PC-3 (cell line): ENCODE data around the gene SLCO3A1. TPM values are rescaled to one million over a fixed set of nuclear protein-coding genes. Genes with fewer than 3 reads are reported as not detected.

Experiments
- ATAC-seq: fragments of 200-7000 bp; cut with Tn5 transposase; 2 replicates; pipeline ENCODE4 v1.9.1; 2020; ENCODE audit warnings: mild to moderate bottlenecking, moderate library complexity
- BruUV-seq: library from RNA; stranded (reverse); fragments of 400-500 nt; replicated peaks from 2 replicates; lab custom pipeline; 2021; lab: Mats Ljungman, UMichigan
- CTCF ChIA-PET: fragments of 300-600 bp; sonication (Branson Sonifier 250); formaldehyde crosslinking; loops from one replicate; lab custom pipeline; 2022; ENCODE audit warnings: antibody characterized with exemption; lab: Charles Lee
- POLR2A ChIA-PET: fragments of 300-600 bp; sonication (Branson Sonifier 250); formaldehyde crosslinking; loops from one replicate; lab custom pipeline; 2022; ENCODE audit warnings: antibody characterized with exemption; ENCODE audit not compliant: unreplicated experiment; lab: Charles Lee
- DNase-seq: peaks from one replicate; pipeline ENCODE4 v3.0.0-alpha.2; 2015
- H2AFZ ChIP-seq: fragments of 300-600 bp; sonication (generic); 2 replicates; pipeline ENCODE4 v1.6.0; 2016; ENCODE audit warnings: antibody characterized with exemption, low read length
- H3F3A ChIP-seq: fragments of 300-600 bp; sonication (generic); one replicate; pipeline ENCODE4 v1.6.0; 2017; ENCODE audit warnings: antibody characterized with exemption, low read length, control low read depth, mild to moderate bottlenecking; ENCODE audit not compliant: unreplicated experiment
- H3K27ac ChIP-seq: fragments of 300-600 bp; sonication (generic); 2 replicates; pipeline ENCODE4 v1.5.1; 2016; ENCODE audit warnings: mild to moderate bottlenecking, low read length
- H3K27me3 ChIP-seq: fragments of 300-600 bp; sonication (generic); 2 replicates; pipeline ENCODE4 v1.6.1; 2016; ENCODE audit warnings: low read length, mixed read lengths
- H3K36me3 ChIP-seq: fragments of 300-600 bp; sonication (generic); 2 replicates; pipeline ENCODE4 v1.6.1; 2016; ENCODE audit warnings: low read depth, mixed run types, low read length, mixed read lengths
- H3K4me1 ChIP-seq: fragments of 300-600 bp; sonication (generic); 2 replicates; pipeline ENCODE4 v1.5.1; 2016; ENCODE audit warnings: low read length; ENCODE audit not compliant: insufficient read depth
- H3K4me2 ChIP-seq: fragments of 300-600 bp; sonication (generic); 2 replicates; pipeline ENCODE4 v1.6.0; 2016; ENCODE audit warnings: low read length
- H3K4me3 ChIP-seq: fragments of 300-600 bp; sonication (generic); 2 replicates; pipeline ENCODE4 v1.5.1; 2016; ENCODE audit warnings: mild to moderate bottlenecking, low read length, mixed read lengths
- H3K79me2 ChIP-seq: fragments of 300-600 bp; sonication (generic); 2 replicates; pipeline ENCODE4 v1.6.1; 2017; ENCODE audit warnings: low read length, mixed read lengths
- H3K9ac ChIP-seq: fragments of 300-600 bp; sonication (generic); 2 replicates; pipeline ENCODE4 v1.6.0; 2016; ENCODE audit warnings: mild to moderate bottlenecking, low read length
- H3K9me2 ChIP-seq: fragments of 300-600 bp; sonication (generic); replicated peaks from 2 replicates; pipeline ENCODE4 v1.6.1; 2016; ENCODE audit warnings: mixed run types, low read length, mixed read lengths
- H3K9me3 ChIP-seq: fragments of 300-600 bp; sonication (generic); 2 replicates; pipeline ENCODE4 v1.6.1; 2016; ENCODE audit warnings: low read length, mixed read lengths
- H4K20me1 ChIP-seq: fragments of 300-600 bp; sonication (generic); 2 replicates; pipeline ENCODE4 v1.6.1; 2016; ENCODE audit warnings: low read length, mixed read lengths
- EZH2 ChIP-seq: fragments of 300-600 bp; sonication (generic); IDR thresholded peaks from one replicate; pipeline ENCODE4 v1.6.1; 2017; ENCODE audit warnings: antibody characterized with exemption, mild to moderate bottlenecking, low read length; ENCODE audit not compliant: unreplicated experiment
- EZH2phosphoT487 ChIP-seq: fragments of 300-600 bp; sonication (generic); IDR thresholded peaks from 2 replicates; pipeline ENCODE4 v1.6.1; 2018; ENCODE audit warnings: mild to moderate bottlenecking, antibody characterized with exemption, low read length, borderline replicate concordance
- intact Hi-C: fragments of 100-400 bp; cut with micrococcal nuclease; formaldehyde crosslinking; loops from 2 replicates; pipeline ENCODE4 v1.9.0; 2023
- total RNA-seq: library from RNA; depleted of rRNA; stranded (reverse); fragments of >200 nt; gene quantifications from 2 replicates; pipeline ENCODE4 v1.2.3, GENCODE V29; 2014
- TF ChIP-seq, protein P1 (sequence below): fragments of 300-600 bp; sonication (generic); conservative IDR thresholded peaks from 2 replicates; pipeline ENCODE4 v1.5.1; 2017; ENCODE audit warnings: antibody characterized with exemption, low read depth, mild to moderate bottlenecking, low read length

SLCO3A1 gene
- total RNA-seq, 1 experiment from 2014 or later: 0.07 TPM

DNA sequence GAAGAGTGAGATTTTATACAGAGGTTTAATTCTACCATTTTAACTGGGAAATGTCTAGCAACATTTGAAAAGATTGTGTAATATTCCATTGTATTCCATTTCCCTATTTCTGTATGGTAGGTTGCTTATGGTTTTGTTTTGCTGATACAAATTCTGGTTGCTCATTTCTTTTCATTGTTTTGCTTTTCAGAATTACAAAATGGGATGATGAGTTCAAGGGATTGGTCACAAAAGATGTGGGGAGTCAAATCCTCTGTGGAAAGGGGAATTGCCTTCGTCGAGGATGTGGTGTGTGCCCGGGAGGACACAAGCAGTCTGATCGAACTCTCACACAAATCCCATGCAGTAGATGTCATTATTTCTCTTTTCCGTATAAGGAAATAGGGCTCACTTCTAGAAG, 18.3 kb downstream of the SLCO3A1 start:
- TF ChIP-seq, protein P1, sequence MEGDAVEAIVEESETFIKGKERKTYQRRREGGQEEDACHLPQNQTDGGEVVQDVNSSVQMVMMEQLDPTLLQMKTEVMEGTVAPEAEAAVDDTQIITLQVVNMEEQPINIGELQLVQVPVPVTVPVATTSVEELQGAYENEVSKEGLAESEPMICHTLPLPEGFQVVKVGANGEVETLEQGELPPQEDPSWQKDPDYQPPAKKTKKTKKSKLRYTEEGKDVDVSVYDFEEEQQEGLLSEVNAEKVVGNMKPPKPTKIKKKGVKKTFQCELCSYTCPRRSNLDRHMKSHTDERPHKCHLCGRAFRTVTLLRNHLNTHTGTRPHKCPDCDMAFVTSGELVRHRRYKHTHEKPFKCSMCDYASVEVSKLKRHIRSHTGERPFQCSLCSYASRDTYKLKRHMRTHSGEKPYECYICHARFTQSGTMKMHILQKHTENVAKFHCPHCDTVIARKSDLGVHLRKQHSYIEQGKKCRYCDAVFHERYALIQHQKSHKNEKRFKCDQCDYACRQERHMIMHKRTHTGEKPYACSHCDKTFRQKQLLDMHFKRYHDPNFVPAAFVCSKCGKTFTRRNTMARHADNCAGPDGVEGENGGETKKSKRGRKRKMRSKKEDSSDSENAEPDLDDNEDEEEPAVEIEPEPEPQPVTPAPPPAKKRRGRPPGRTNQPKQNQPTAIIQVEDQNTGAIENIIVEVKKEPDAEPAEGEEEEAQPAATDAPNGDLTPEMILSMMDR: no peak
- TF ChIP-seq EZH2: no peak
- no peak for TF ChIP-seq EZH2phosphoT487
- Histone ChIP-seq H3K4me2 (no peak overlapping the region), H3K27ac (no peak overlapping the region), H3K4me1 (peaks cover 17% of the 10 kb centered on the region), H3K36me3 (no peaks in the 10 kb centered on the region), H3K27me3 (no peaks in the 10 kb centered on the region), H2AFZ (no peak overlapping the region), H3F3A (no peaks in the 10 kb centered on the region), H3K79me2 (no peaks in the 10 kb centered on the region), H3K4me3 (no peak overlapping the region), H3K9me3 (no peaks in the 10 kb centered on the region), H3K9ac (no peak overlapping the region), H3K9me2 (no peaks in the 10 kb centered on the region), H4K20me1 (no peaks in the 10 kb centered on the region)
- POLR2A ChIA-PET: no interaction called here
- ATAC-seq (no peak), DNase-seq (no peak)
- CTCF ChIA-PET: no interaction called here
- intact Hi-C loops: no loop called here
- no TSS peak for BruUV-seq

GRCh38 chr15:91872356-91873137, 19.0 kb downstream of the SLCO3A1 start:
- Histone ChIP-seq H3K9ac (no peak overlapping the region), H3F3A (no peaks in the 10 kb centered on the region), H3K4me3 (no peak overlapping the region), H3K4me1 (peaks cover 10% of the 10 kb centered on the region), H3K79me2 (no peaks in the 10 kb centered on the region), H4K20me1 (no peaks in the 10 kb centered on the region), H3K36me3 (no peaks in the 10 kb centered on the region), H3K9me3 (no peaks in the 10 kb centered on the region), H3K27ac (no peak overlapping the region), H2AFZ (no peak overlapping the region), H3K9me2 (no peaks in the 10 kb centered on the region), H3K27me3 (no peaks in the 10 kb centered on the region), H3K4me2 (no peak overlapping the region)
- BruUV-seq: no TSS peak
- intact Hi-C loops: no loop called here
- ChIA-PET POLR2A (no interaction called here), CTCF (no interaction called here)
- no peak for ATAC-seq
- no peak for DNase-seq
- TF ChIP-seq, protein P1: no peak
- TF ChIP-seq EZH2phosphoT487 (no peak), EZH2 (no peak)

DNA sequence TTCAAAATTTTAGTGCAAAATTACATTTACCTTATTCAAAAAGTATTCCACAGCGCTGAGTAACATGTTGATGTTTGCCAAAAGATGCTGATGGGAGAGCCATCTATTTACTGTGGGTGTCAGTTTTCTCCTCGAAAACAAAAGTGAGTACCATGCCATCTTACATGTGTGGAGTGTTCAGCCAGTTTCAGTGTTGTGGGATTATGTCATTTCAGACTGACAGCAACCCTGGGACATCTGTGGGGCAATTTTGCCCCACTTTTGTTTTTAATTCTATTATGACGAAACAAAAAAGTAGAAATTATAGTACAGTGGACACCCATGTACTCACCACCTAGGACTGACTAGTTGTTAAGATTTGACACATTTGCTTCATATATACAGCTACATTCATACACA, 19.6 kb downstream of the SLCO3A1 start:
- TF ChIP-seq EZH2: no peak
- no peak for TF ChIP-seq EZH2phosphoT487
- TF ChIP-seq, protein P1: no peak
- BruUV-seq: no TSS peak
- intact Hi-C loops: no loop called here
- ChIA-PET POLR2A (no interaction called here), CTCF (no interaction called here)
- Histone ChIP-seq H3F3A (no peaks in the 10 kb centered on the region), H3K4me1 (peaks cover 6% of the 10 kb centered on the region; the same call in 1 of the 2 replicates), H3K9me3 (no peaks in the 10 kb centered on the region), H3K9me2 (no peaks in the 10 kb centered on the region), H3K4me3 (no peak overlapping the region), H3K36me3 (no peaks in the 10 kb centered on the region), H4K20me1 (no peaks in the 10 kb centered on the region), H3K27ac (no peak overlapping the region), H3K27me3 (no peaks in the 10 kb centered on the region), H3K4me2 (no peak overlapping the region), H3K9ac (no peak overlapping the region), H3K79me2 (no peaks in the 10 kb centered on the region), H2AFZ (no peak overlapping the region)
- DNase-seq: no peak
- ATAC-seq: no peak
